Coronary artery (tissue), 2 donors: ENCODE results near the gene LONP2.
"Not testable (repeated sequence)": the region's sequence is repeated elsewhere in the genome, so short reads cannot be mapped to it uniquely, and the experiment has no call there.

Experiments used
- DNase-seq: peaks from one replicate; pipeline ENCODE4 v3.0.0-alpha.2; 2017; ENCODE audit warnings: low spot score
- H3K27ac ChIP-seq, 2 donors: fragments of 200-600 bp; sonication (generic); one replicate each; pipeline ENCODE4 v1.5.1; 2016 to 2019
- H3K4me3 ChIP-seq: fragments of 200-600 bp; sonication (generic); 2 replicates; pipeline ENCODE4 v1.5.1; 2016; ENCODE audit warnings: mild to moderate bottlenecking, moderate library complexity
- TF ChIP-seq, protein P1 (sequence below): fragments of 200-600 bp; sonication (generic); IDR thresholded peaks from one replicate; pipeline ENCODE4 v1.5.1; 2019; ENCODE audit warnings: antibody characterized with exemption

Gene LONP2

DNA sequence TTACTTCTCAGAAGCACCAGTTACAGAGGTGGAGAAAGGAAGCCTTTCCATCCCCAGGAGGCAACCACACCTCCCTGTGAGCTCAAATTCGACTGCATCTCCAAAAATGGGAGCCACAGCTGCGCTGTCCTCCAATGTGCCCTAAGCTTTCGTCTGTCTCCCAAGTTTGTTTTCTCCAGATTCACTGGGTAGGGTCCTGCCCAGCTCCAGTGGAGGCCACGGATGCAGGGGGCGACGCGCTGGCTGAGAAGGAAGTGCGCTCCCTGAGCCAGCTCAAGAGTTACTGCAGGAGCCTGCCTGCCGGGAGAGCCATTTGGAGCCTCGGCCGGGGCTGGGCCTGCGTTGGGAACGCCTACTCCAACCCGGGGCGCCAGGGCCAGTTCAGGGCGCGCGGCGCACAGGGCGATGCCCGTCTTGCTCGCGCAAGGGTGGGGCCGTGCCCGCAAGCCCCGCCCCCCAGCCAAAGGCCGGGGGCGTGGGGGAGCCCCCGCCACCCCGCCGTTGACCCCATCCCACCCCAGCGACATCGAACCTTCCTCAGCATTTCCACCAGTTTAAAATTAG, 121.6 kb downstream of the LONP2 start:
- peak overlapping the region; percentile 77 for H3K4me3 ChIP-seq
- H3K27ac ChIP-seq = peak overlapping the region; percentile 91 to 94
- TF ChIP-seq, protein P1, sequence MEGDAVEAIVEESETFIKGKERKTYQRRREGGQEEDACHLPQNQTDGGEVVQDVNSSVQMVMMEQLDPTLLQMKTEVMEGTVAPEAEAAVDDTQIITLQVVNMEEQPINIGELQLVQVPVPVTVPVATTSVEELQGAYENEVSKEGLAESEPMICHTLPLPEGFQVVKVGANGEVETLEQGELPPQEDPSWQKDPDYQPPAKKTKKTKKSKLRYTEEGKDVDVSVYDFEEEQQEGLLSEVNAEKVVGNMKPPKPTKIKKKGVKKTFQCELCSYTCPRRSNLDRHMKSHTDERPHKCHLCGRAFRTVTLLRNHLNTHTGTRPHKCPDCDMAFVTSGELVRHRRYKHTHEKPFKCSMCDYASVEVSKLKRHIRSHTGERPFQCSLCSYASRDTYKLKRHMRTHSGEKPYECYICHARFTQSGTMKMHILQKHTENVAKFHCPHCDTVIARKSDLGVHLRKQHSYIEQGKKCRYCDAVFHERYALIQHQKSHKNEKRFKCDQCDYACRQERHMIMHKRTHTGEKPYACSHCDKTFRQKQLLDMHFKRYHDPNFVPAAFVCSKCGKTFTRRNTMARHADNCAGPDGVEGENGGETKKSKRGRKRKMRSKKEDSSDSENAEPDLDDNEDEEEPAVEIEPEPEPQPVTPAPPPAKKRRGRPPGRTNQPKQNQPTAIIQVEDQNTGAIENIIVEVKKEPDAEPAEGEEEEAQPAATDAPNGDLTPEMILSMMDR = no peak
- DNase-seq = peak; percentile 94

DNA sequence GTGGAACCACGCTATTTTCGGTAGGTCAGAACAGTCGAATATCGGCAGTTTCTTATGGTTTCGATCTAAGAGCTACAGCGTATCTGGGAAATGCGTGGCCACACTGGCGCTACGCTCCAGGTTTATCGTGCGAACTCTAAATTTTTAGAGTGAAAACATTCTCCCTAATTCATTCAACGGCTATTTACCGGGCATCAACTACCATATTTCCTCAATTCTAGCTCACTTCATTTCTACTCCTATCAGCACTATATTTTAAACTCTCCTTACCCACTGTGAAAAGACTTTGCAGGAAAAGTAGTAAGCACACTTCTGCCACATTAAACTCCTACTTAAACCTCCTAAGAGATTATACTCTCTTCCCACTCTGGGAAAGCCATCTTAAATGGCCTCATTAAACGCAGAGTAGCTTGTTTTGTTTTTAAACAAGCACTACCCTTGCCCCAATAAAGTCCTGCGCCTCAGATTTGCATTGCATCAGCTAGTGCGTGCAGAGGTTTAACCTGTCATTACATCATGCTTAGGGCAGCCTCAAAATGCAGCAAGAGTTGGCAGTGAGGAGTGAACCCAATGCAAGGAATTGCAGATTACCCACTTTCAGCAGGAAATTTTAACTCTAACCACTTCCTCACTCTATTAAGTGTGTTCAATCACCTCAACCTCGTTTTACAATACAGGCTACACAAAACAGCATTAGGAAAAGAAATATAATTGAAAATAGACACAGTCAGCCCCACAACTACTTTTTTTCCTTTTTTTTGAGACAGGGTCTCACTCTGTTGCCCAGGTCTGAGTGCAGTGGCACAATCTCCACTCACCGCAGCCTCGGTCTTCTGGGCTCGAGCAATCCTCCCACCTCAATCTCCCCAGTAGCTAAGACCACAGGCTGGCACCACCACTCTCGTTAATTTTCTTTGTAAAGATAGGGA, 122.3 kb downstream of the LONP2 start:
- Histone ChIP-seq H3K27ac (peak overlapping the region; percentile 91 to 94), H3K4me3 (peak overlapping the region; percentile 77)
- DNase-seq = no peak
- TF ChIP-seq, protein P1 = no peak

DNA sequence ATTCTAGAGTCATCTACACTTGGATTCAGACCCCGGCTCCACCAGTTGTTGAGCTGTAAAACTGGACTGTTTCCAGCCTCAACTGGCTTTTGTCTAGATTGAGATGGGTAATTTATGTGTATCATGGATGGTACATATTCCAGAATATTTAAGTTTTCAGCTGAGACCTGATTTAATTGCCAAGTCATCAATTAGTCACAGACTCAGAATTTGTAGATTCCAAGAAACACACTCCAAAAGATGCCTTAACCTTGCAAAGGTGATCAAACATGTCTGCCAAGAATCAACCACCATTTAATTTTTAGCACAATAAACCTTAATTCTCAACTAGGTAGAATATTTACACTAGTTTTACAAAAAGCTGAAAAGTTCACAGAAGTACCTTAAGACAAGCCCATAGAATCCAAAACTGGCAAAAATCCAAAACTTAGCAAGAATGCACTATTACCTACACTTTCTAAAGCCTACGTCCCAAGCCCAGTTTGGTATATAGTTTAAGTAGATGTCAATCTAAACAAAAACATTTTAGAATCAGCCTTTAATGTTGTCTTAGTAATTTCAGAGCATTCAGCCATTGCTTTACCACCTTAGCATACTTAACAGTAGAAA, 123.4 kb downstream of the LONP2 start:
- Histone ChIP-seq H3K27ac (no peak overlapping the region), H3K4me3 (no peak overlapping the region)
- DNase-seq = no peak
- TF ChIP-seq, protein P1 = no peak

DNA sequence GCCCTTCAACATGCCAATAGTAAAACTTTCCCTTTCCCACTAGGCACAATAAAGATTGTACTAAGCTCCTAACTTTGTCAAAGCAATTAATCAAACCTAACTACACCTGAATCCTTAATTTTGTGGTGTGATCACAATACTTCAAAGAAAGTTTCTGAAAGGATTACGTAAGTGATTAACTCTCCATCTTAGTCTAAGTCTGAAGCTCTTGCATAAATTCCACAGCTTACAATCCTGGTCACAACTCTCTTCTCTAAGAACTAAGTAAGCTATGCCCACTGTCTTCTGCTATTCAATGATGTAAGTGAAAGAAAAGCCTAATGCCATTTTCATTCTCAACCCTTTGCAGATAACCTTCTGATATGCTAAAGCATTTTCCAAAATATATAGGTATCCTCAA, 125.7 kb downstream of the LONP2 start:
- TF ChIP-seq, protein P1 = no peak
- no peak for DNase-seq
- Histone ChIP-seq H3K4me3 (no peak overlapping the region), H3K27ac (no peak overlapping the region)

DNA sequence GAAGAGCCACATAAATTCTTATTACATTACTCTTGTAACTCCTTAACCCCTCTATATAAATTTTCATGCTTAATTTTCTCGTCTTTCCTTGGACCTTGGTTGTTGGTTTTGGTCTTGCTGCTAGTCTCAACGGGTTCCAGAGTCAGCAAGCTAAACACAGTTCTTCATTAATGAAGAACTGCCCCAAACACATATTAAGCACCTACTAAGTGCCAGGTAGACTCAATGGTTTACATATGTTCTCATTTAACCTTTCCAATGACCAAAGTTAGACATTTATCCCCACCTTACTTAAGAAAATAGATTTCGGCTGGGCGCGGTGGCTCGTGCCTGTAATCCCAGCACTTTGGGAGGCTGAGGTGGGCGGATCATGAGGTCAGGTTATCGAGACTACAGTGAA, 126.1 kb downstream of the LONP2 start:
- Histone ChIP-seq H3K4me3 (no peak overlapping the region), H3K27ac (no peak overlapping the region)
- no peak for DNase-seq
- TF ChIP-seq, protein P1 = no peak

DNA sequence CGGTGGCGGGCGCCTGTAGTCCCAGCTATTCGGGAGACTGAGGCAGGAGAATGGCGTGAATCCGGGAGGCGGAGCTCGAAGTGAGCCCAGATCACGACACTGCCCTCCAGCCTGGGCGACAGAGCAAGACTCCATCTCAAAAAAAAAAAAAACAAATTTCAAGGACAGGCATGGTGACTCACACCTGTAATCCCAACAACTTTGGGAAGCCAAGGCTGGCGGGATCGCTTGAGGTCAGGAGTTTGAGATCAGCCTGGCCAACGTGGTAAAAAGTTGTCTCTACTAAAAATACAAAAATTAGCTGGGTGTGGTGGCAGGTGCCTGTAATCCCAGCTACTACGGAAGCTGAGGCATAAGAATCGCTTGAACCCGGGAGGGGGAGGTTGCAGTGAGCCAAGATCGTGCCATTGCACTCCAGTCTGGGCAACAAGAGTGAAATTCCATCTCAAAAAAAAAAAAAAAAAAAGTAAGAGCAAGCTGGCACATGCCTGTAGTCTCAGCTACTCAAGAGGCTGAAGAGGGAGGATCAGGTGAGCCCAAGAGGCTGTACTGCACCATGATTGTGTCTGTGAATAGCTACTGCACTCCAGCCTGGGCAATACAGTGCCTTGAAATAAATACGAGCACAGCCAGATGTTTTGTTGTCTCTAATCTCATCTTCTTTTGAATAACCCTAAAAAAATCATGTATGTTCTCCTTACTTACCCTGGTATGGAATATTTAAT, 126.7 kb downstream of the LONP2 start:
- not testable (repeated sequence) for H3K4me3 ChIP-seq, H3K27ac ChIP-seq, DNase-seq

DNA sequence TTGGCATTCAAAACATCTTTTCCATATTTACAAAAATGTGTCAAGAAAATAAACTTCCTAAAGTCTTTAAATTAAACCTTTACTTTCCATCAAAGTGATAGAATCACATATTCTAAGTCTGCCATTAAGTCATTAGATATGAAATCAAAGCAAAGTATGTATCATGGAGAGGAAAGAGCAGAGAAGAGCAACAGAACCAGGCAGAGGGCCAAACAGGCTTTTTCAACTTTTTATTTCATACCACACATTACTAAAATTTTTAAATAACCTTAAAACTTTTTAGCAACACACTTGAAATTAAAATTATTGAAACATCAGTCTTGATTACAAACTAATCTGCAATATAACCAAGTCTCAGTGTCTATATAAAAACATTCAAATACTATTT, 127.3 kb downstream of the LONP2 start:
- no peak overlapping the region for H3K4me3 ChIP-seq
- TF ChIP-seq, protein P1 = no peak
- no peak overlapping the region for H3K27ac ChIP-seq
- no peak for DNase-seq
